B cell (primary cell): ENCODE results near the gene UQCC3. TPM values are rescaled to one million over a fixed set of nuclear protein-coding genes. Genes with fewer than 3 reads are reported as not detected.

ENCODE experiments used
- ATAC-seq: fragments of 200-7000 bp; cut with Tn5 transposase; one replicate; pipeline ENCODE4 v1.10.0; 2021; ENCODE audit warnings: low read depth, mild to moderate bottlenecking, moderate number of reproducible peaks, moderate library complexity
- CTCF ChIA-PET: fragments of 350-600 bp; sonication (Branson Sonifier 250); formaldehyde crosslinking; loops from one replicate; lab custom pipeline; 2021; ENCODE audit warnings: antibody characterized with exemption, inconsistent platforms; lab: Charles Lee
- POLR2A ChIA-PET: fragments of 350-600 bp; sonication (Branson Sonifier 250); formaldehyde crosslinking; loops from one replicate; lab custom pipeline; 2021; ENCODE audit warnings: antibody characterized with exemption; lab: Charles Lee
- DNase-seq: peaks from one replicate; pipeline ENCODE4 v3.0.0; 2013
- H2AFZ ChIP-seq: 2 replicates; pipeline ENCODE4 v1.6.1; 2012; ENCODE audit warnings: mild to moderate bottlenecking, low read depth, low read length; ENCODE audit not compliant: insufficient read depth, poor library complexity, severe bottlenecking
- H3K27ac ChIP-seq, 2 donors: 1 replicate in 1 of 2; 2 replicates in 1 of 2; pipeline ENCODE4 v1.5.1; 2012 to 2013; ENCODE audit warnings: low read length in 2 of 2, mild to moderate bottlenecking in 2 of 2, moderate library complexity in 1 of 2
- H3K27me3 ChIP-seq, 4 experiments: fragments of 200-600 bp in 1 of 4; sonication (generic) in 1 of 4; replicated peaks in 1 of 4; 1 replicate in 2 of 4; 2 replicates in 2 of 4; pipeline versions ENCODE4 v1.6.1 to v1.7.0; 2013 to 2016; ENCODE audit warnings: low read length in 3 of 4, mild to moderate bottlenecking in 2 of 4, mixed read lengths in 1 of 4, moderate library complexity in 1 of 4; ENCODE audit not compliant: insufficient read depth in 4 of 4, control insufficient read depth in 3 of 4; ENCODE audit errors: control extremely low read depth in 1 of 4
- H3K36me3 ChIP-seq, 2 experiments: replicated peaks in 1 of 2; 1 replicate in 1 of 2; 2 replicates in 1 of 2; pipeline versions ENCODE4 v1.6.1 to v1.7.1; 2013; ENCODE audit warnings: low read length in 1 of 2; ENCODE audit not compliant: insufficient read depth in 2 of 2, control insufficient read depth in 1 of 2; ENCODE audit errors: control extremely low read depth in 1 of 2, extremely low read depth in 1 of 2
- H3K4me1 ChIP-seq, 2 donors: fragments of 200-600 bp in 1 of 2; sonication (generic) in 1 of 2; 1 replicate in 1 of 2; 2 replicates in 1 of 2; pipeline versions ENCODE4 v1.5.1 to v1.6.1; 2013 to 2017; ENCODE audit warnings: low read length in 2 of 2; ENCODE audit not compliant: control insufficient read depth in 2 of 2, insufficient read depth in 2 of 2
- H3K4me2 ChIP-seq: replicated peaks from 2 replicates; pipeline ENCODE3; 2012; ENCODE audit warnings: mild to moderate bottlenecking, low read depth, low read length; ENCODE audit not compliant: poor library complexity, severe bottlenecking
- H3K4me3 ChIP-seq, 5 experiments: fragments of 200-600 bp in 1 of 5; sonication (generic) in 1 of 5; 1 replicate in 3 of 5; 2 replicates in 2 of 5; pipeline versions ENCODE4 v1.5.1 to v1.7.0; 2011 to 2016; ENCODE audit warnings: low read length in 4 of 5, mild to moderate bottlenecking in 4 of 5, low read depth in 2 of 5, control low read depth in 1 of 5, moderate library complexity in 1 of 5; ENCODE audit not compliant: insufficient read depth in 1 of 5; ENCODE audit errors: control extremely low read depth in 1 of 5, extremely low read depth in 1 of 5
- H3K79me2 ChIP-seq: fragments of 200-600 bp; sonication (generic); one replicate; pipeline ENCODE4 v1.6.0; 2016; ENCODE audit warnings: low read length; ENCODE audit not compliant: control insufficient read depth, insufficient read depth
- H3K9ac ChIP-seq: fragments of 200-600 bp; sonication (generic); 2 replicates; pipeline ENCODE4 v1.6.1; 2017; ENCODE audit warnings: mild to moderate bottlenecking, low read length, moderate library complexity
- H3K9me3 ChIP-seq, 3 donors: one replicate each; pipeline versions ENCODE4 v1.6.1 to v1.7.1; 2013; ENCODE audit warnings: low read length in 2 of 3; ENCODE audit not compliant: control insufficient read depth in 2 of 3, insufficient read depth in 1 of 3; ENCODE audit errors: control extremely low read depth in 1 of 3
- H4K20me1 ChIP-seq: 2 replicates; pipeline ENCODE4 v1.6.0; 2012; ENCODE audit warnings: mild to moderate bottlenecking, low read length; ENCODE audit not compliant: insufficient read depth, control insufficient read depth, poor library complexity, severe bottlenecking
- H3K27ac Mint-ChIP-seq: one replicate; pipeline ENCODE4 v1.8.0; 2021; ENCODE audit warnings: mixed read lengths
- H3K27me3 Mint-ChIP-seq: one replicate; pipeline ENCODE4 v1.8.0; 2021; ENCODE audit warnings: mixed read lengths
- H3K4me1 Mint-ChIP-seq: one replicate; pipeline ENCODE4 v1.8.0; 2021; ENCODE audit warnings: mixed read lengths
- H3K4me3 Mint-ChIP-seq: one replicate; pipeline ENCODE4 v1.8.0; 2021; ENCODE audit warnings: mixed read lengths
- H3K9me3 Mint-ChIP-seq: one replicate; pipeline ENCODE4 v1.8.0; 2022; ENCODE audit warnings: mixed read lengths; ENCODE audit not compliant: insufficient read depth
- EZH2 ChIP-seq: IDR thresholded peaks from 2 replicates; pipeline ENCODE4 v1.6.1; 2012; ENCODE audit warnings: borderline replicate concordance, low read depth, mild to moderate bottlenecking, moderate library complexity, low read length; ENCODE audit not compliant: insufficient read depth, poor library complexity, severe bottlenecking
- WGBS: methylation state at CpG from one replicate; pipeline ENCODE4 v1.1.5; 2013; ENCODE audit warnings: missing lambda C conversion rate; ENCODE audit not compliant: insufficient coverage; 5-methylcytosine and 5-hydroxymethylcytosine counted together
- intact Hi-C: fragments of 100-400 bp; cut with micrococcal nuclease; formaldehyde crosslinking; loops from one replicate; pipeline ENCODE4 v1.10.0; 2022
- polyA plus RNA-seq: library from polyadenylated mRNA; depleted of rRNA; stranded (reverse); fragments of >200 nt; gene quantifications from 2 replicates; pipeline ENCODE4 v1.2.3, GENCODE V29; 2012
- total RNA-seq, 2 donors: library from RNA; stranded (reverse); fragments of 120-200 nt in 1 of 2; gene quantifications; 1 replicate in 1 of 2; 2 replicates in 1 of 2; pipeline versions ENCODE4 v1.2.3 to v1.2.4, GENCODE V29; 2013 to 2022
- TF ChIP-seq, protein P1 (sequence below): fragments of 200-600 bp; IDR thresholded peaks from one replicate; pipeline ENCODE4 v1.8.0; 2022; ENCODE audit warnings: antibody characterized with exemption, mild to moderate bottlenecking

The UQCC3 gene
- total and polyA plus RNA-seq, 2 donors (not counting 1 experiment from before 2014, with no cell fraction given), result 5.6 to 6.5 TPM

DNA sequence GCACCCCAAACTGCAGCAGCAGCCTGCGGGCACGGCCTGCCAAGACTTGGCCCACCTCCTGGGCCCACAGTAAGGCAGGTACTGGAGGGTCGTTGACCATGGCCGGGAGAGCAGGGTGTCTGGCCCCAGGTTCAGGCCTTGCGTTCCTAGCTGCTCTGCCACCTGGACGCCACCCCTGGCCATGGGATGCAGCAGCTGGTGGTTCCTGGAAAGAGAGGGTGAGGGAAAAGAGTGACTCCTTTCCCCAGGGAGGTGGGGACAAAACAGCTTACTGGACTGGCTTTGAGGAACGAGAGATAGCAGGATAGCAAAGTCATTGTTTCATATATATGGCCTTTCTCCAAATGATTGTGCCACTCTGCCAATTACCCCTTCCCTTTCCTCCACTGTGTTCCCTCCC is 33.9 kb downstream of the UQCC3 start:
- no peak for DNase-seq
- Histone ChIP-seq H3K4me2 (peak overlapping the region; percentile 95), H2AFZ (peak overlapping the region; percentile 86), H3K9me3 (no peaks in the 10 kb centered on the region), H3K36me3 (peaks cover 0 to 3% of the 10 kb centered on the region in 2 experiments), H3K27ac (peak overlapping the region; percentile 61 to 91), H3K4me1 (peaks cover 39 to 47% of the 10 kb centered on the region in 2 donors), H3K4me3 (peak overlapping the region; percentile 65 to 86 (median 69)), H3K79me2 (peaks cover 22% of the 10 kb centered on the region), H4K20me1 (no peaks in the 10 kb centered on the region), H3K27me3 (no peaks in the 10 kb centered on the region), H3K9ac (peak overlapping the region; percentile 83)
- Mint-ChIP-seq H3K4me1 (peaks cover 51% of the 10 kb centered on the region), H3K27ac (peak overlapping the region; percentile 91), H3K4me3 (peak overlapping the region; percentile 92), H3K27me3 (no peaks in the 10 kb centered on the region), H3K9me3 (no peaks in the 10 kb centered on the region)
- intact Hi-C loops, result loop anchor here (5.0 kb wide), 3 partner anchors 113 to 152 kb away; partner anchors contain the start of genes EEF1G and TUT1
- no peak for TF ChIP-seq EZH2
- TF ChIP-seq, protein P1, sequence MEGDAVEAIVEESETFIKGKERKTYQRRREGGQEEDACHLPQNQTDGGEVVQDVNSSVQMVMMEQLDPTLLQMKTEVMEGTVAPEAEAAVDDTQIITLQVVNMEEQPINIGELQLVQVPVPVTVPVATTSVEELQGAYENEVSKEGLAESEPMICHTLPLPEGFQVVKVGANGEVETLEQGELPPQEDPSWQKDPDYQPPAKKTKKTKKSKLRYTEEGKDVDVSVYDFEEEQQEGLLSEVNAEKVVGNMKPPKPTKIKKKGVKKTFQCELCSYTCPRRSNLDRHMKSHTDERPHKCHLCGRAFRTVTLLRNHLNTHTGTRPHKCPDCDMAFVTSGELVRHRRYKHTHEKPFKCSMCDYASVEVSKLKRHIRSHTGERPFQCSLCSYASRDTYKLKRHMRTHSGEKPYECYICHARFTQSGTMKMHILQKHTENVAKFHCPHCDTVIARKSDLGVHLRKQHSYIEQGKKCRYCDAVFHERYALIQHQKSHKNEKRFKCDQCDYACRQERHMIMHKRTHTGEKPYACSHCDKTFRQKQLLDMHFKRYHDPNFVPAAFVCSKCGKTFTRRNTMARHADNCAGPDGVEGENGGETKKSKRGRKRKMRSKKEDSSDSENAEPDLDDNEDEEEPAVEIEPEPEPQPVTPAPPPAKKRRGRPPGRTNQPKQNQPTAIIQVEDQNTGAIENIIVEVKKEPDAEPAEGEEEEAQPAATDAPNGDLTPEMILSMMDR, result no peak
- no peak for ATAC-seq
- WGBS, result 76% methylated on average over 7 of the region's 7 CpGs
- CTCF ChIA-PET, result interaction anchor here (1.0 to 3.3 kb wide), 7 partner anchors 11 to 176 kb away, joined by 3 to 13 read pairs (median 4); partner anchors contain the start of genes SLC3A2, TUT1 and ZBTB3
- POLR2A ChIA-PET, result interaction anchor here (0.8 to 6.5 kb wide), 5 partner anchors 22 to 135 kb away, joined by 3 to 66 read pairs (median 3); partner anchors contain the start of genes C11orf98, CSKMT, HNRNPUL2 and TTC9C
